ENCODE results near the gene SUMF2. TPM values are rescaled to one million over a fixed set of nuclear protein-coding genes. Genes with fewer than 3 reads are reported as not detected.
"Not testable (repeated sequence)": the region's sequence is repeated elsewhere in the genome, so short reads cannot be mapped to it uniquely, and the experiment has no call there.

Gene SUMF2
- total and polyA plus RNA-seq, 2 donors (not counting 3 experiments of a cell fraction or from before 2014, with no cell fraction given): 91.3 to 110 TPM

DNA sequence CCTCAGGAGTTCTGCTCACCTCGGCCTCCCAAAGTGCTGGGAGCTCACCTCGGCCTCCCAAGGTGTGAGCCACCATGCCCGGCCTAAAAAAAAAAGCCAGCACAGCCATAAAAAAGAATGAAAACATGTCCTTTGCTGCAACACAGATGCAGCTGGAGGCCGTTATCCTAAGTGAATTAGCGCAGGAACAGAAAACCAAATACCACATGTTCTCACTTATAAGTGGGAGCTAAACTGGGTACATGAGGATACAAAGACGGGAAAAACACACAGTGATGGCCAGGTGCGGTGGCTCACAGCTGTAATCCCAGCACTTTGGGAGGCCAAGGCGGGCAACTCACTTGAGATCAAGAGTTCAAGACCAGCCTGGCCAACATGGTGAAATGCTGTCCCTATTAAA is 33.7 kb upstream of the SUMF2 start:
- Histone ChIP-seq H3K4me2 (ENCODE audit: insufficient read depth, low read length) (no peak overlapping the region), H3K79me2 (ENCODE audit: control insufficient read depth, insufficient read depth, low read length) (no peaks in the 10 kb centered on the region), H3K9ac (replicated peaks; ENCODE audit: extremely low read depth, insufficient read depth, low read length) (no peak overlapping the region), H3K27ac (ENCODE audit: insufficient read depth, low read depth, low read length) (no peak overlapping the region), H3K9me3 (replicated peaks; ENCODE audit: control insufficient read depth, insufficient read depth, low read length) (no peaks in the 10 kb centered on the region), H3K27me3 (ENCODE audit: control insufficient read depth in 2 of 2, insufficient read depth in 2 of 2, low read length in 2 of 2) (no peaks in the 10 kb centered on the region), H3K4me1 (ENCODE audit: control insufficient read depth, extremely low read depth, insufficient read depth, low read length) (peaks cover 5% of the 10 kb centered on the region), H3K9me1 (replicated peaks; ENCODE audit: control insufficient read depth, extremely low read depth, insufficient read depth, low read length) (no peaks in the 10 kb centered on the region), H2AFZ (ENCODE audit: low read depth, low read length) (no peak overlapping the region), H3K4me3 (replicated peaks in 1 of 3; ENCODE audit: insufficient read depth in 1 of 3, low read depth in 1 of 3, low read length in 3 of 3) (no peak overlapping the region), H3K36me3 (ENCODE audit: control insufficient read depth in 2 of 2, extremely low read depth in 1 of 2, insufficient read depth in 2 of 2, low read length in 2 of 2) (peaks cover 0 to 3% of the 10 kb centered on the region in 2 experiments), H4K20me1 (replicated peaks; ENCODE audit: control insufficient read depth, extremely low read depth, insufficient read depth, low read length) (no peaks in the 10 kb centered on the region)
- no peak for DNase-seq (ENCODE audit: low read depth, low spot score)
- no peak for TF ChIP-seq JUN (IDR thresholded peaks at IDR 0.05; ENCODE audit: borderline replicate concordance, insufficient read depth, insufficient read length, low read depth)
- TF ChIP-seq POLR2AphosphoS5 (IDR thresholded peaks at IDR 0.05; ENCODE audit: insufficient read depth, low read depth, low read length): no peak
- no peak for TF ChIP-seq FOS (IDR thresholded peaks at IDR 0.05; ENCODE audit: borderline replicate concordance, insufficient read depth, low read length)
- TF ChIP-seq, protein P1, sequence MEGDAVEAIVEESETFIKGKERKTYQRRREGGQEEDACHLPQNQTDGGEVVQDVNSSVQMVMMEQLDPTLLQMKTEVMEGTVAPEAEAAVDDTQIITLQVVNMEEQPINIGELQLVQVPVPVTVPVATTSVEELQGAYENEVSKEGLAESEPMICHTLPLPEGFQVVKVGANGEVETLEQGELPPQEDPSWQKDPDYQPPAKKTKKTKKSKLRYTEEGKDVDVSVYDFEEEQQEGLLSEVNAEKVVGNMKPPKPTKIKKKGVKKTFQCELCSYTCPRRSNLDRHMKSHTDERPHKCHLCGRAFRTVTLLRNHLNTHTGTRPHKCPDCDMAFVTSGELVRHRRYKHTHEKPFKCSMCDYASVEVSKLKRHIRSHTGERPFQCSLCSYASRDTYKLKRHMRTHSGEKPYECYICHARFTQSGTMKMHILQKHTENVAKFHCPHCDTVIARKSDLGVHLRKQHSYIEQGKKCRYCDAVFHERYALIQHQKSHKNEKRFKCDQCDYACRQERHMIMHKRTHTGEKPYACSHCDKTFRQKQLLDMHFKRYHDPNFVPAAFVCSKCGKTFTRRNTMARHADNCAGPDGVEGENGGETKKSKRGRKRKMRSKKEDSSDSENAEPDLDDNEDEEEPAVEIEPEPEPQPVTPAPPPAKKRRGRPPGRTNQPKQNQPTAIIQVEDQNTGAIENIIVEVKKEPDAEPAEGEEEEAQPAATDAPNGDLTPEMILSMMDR (IDR thresholded peaks at IDR 0.05; ENCODE audit: extremely low read depth in 1 of 2, insufficient read depth in 1 of 2, low read depth in 1 of 2, low read length in 2 of 2): no peak
- no peak for TF ChIP-seq POLR2A (IDR thresholded peaks at IDR 0.05; ENCODE audit: low read depth, low read length)
- TF ChIP-seq EZH2 (IDR thresholded peaks at IDR 0.05; ENCODE audit: borderline replicate concordance, low read depth, low read length, severe bottlenecking): no peak
- TF ChIP-seq, protein P2, sequence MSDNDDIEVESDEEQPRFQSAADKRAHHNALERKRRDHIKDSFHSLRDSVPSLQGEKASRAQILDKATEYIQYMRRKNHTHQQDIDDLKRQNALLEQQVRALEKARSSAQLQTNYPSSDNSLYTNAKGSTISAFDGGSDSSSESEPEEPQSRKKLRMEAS (IDR thresholded peaks at IDR 0.05; ENCODE audit: insufficient read depth, insufficient read length): no peak
- no peak for TF ChIP-seq MYC (IDR thresholded peaks at IDR 0.05; ENCODE audit: low read depth, low read length)
- no peak for TF ChIP-seq GATA2 (IDR thresholded peaks at IDR 0.05; ENCODE audit: insufficient read depth, insufficient read length, low read depth, low read length)
- dilution Hi-C loops (cut with MboI; ENCODE audit: extremely low pct_ligation_motif_present, low sequenced_read_pairs) (no loop called here), intact Hi-C loops (cut with micrococcal nuclease) (no loop called here)
- ChIA-PET CTCF (no interaction called here), POLR2A (interaction anchor here (0.7 kb wide), 1 partner anchor 15 kb away, joined by 3 read pairs; no protein-coding TSS in a partner anchor)
- FAIRE-seq: no peak
- no TSS peak for BruUV-seq (replicated peaks)

- H2AFZ ChIP-seq (ENCODE audit: low read depth, low read length); intact Hi-C loops (cut with micrococcal nuclease); H3K4me3 ChIP-seq (replicated peaks in 1 of 3; ENCODE audit: insufficient read depth in 1 of 3, low read depth in 1 of 3, low read length in 3 of 3); H3K4me1 ChIP-seq (ENCODE audit: control insufficient read depth, extremely low read depth, insufficient read depth, low read length); POLR2A ChIA-PET; dilution Hi-C loops (cut with MboI; ENCODE audit: extremely low pct_ligation_motif_present, low sequenced_read_pairs); H3K27me3 ChIP-seq (ENCODE audit: control insufficient read depth in 2 of 2, insufficient read depth in 2 of 2, low read length in 2 of 2); H3K9me1 ChIP-seq (replicated peaks; ENCODE audit: control insufficient read depth, extremely low read depth, insufficient read depth, low read length); FAIRE-seq; BruUV-seq (replicated peaks); H4K20me1 ChIP-seq (replicated peaks; ENCODE audit: control insufficient read depth, extremely low read depth, insufficient read depth, low read length); CTCF ChIA-PET; DNase-seq (ENCODE audit: low read depth, low spot score); H3K9ac ChIP-seq (replicated peaks; ENCODE audit: extremely low read depth, insufficient read depth, low read length); H3K79me2 ChIP-seq (ENCODE audit: control insufficient read depth, insufficient read depth, low read length); H3K27ac ChIP-seq (ENCODE audit: insufficient read depth, low read depth, low read length); H3K4me2 ChIP-seq (ENCODE audit: insufficient read depth, low read length); H3K36me3 ChIP-seq (ENCODE audit: control insufficient read depth in 2 of 2, extremely low read depth in 1 of 2, insufficient read depth in 2 of 2, low read length in 2 of 2); H3K9me3 ChIP-seq (replicated peaks; ENCODE audit: control insufficient read depth, insufficient read depth, low read length): not testable (repeated sequence)
Measured at GRCh38 chr7:56031556-56031955, 32.5 kb upstream of the SUMF2 start.

- H3K4me3 ChIP-seq (replicated peaks in 1 of 3; ENCODE audit: insufficient read depth in 1 of 3, low read depth in 1 of 3, low read length in 3 of 3); H3K27me3 ChIP-seq (ENCODE audit: control insufficient read depth in 2 of 2, insufficient read depth in 2 of 2, low read length in 2 of 2); H3K9ac ChIP-seq (replicated peaks; ENCODE audit: extremely low read depth, insufficient read depth, low read length); FAIRE-seq; dilution Hi-C loops (cut with MboI; ENCODE audit: extremely low pct_ligation_motif_present, low sequenced_read_pairs); POLR2A ChIA-PET; H3K27ac ChIP-seq (ENCODE audit: insufficient read depth, low read depth, low read length); BruUV-seq (replicated peaks); H3K9me1 ChIP-seq (replicated peaks; ENCODE audit: control insufficient read depth, extremely low read depth, insufficient read depth, low read length); H3K4me1 ChIP-seq (ENCODE audit: control insufficient read depth, extremely low read depth, insufficient read depth, low read length); intact Hi-C loops (cut with micrococcal nuclease); H3K9me3 ChIP-seq (replicated peaks; ENCODE audit: control insufficient read depth, insufficient read depth, low read length); H3K4me2 ChIP-seq (ENCODE audit: insufficient read depth, low read length); H4K20me1 ChIP-seq (replicated peaks; ENCODE audit: control insufficient read depth, extremely low read depth, insufficient read depth, low read length); DNase-seq (ENCODE audit: low read depth, low spot score); H3K79me2 ChIP-seq (ENCODE audit: control insufficient read depth, insufficient read depth, low read length); H2AFZ ChIP-seq (ENCODE audit: low read depth, low read length); H3K36me3 ChIP-seq (ENCODE audit: control insufficient read depth in 2 of 2, extremely low read depth in 1 of 2, insufficient read depth in 2 of 2, low read length in 2 of 2): not testable (repeated sequence)
- CTCF ChIA-PET: interaction anchor here (1.5 to 2.0 kb wide), 3 partner anchors 21 to 60 kb away, joined by 3 to 9 read pairs (median 5); partner anchors contain the start of gene PHKG1
Measured at GRCh38 chr7:56032578-56032977, 31.5 kb upstream of the SUMF2 start.
